Heart left ventricle (tissue), 13 donors: ENCODE data around the gene NRAP.

Experiments used
- CTCF ChIP-seq, 12 donors: fragments of 200-600 bp; sonication (generic) in 4 of 12; IDR thresholded peaks; one replicate each; pipeline versions ENCODE4 v1.5.0 to v1.8.0; 2018 to 2022; ENCODE audit warnings: antibody characterized with exemption in 12 of 12, mild to moderate bottlenecking in 5 of 12
- POLR2A ChIP-seq, 2 donors: fragments of 450-650 bp; IDR thresholded peaks; one replicate each; pipeline ENCODE4 v1.6.1; 2017; ENCODE audit warnings: antibody characterized with exemption in 2 of 2, mild to moderate bottlenecking in 2 of 2, moderate library complexity in 2 of 2
- donor health status: ischemic (EF 13 %, LVEDD 7.1; RV severe dilation, severe dysfunction).
- donor health status: DM: no; HTN: yes; CAD: no.
- donor health status: DM: no; HTN: no; CAD: no.
- donor health status: ischemic (EF 25% LVEDD 6.9; RV normal size, moderate dysfunction).
- donor health status: ischemic (EF 25% LVEDD 5.7; RV mildly dilated, moderate dysfunction).
- donor health status: ischemic (EF 35%, LVEDD 5.7; RV mildly dilated, moderate dysfunction).
- donor health status: nonischemic (EF 11% LVEDD 7.7; RV severe dilation, severe dysfunction).
- donor health status: DM: yes; HTN: yes; CAD: no.
- donor health status: PGD.
- donor health status: ischemic (EF 29% LVEDD 5.4; RV normal size, mild dysfunction).
- donor health status: nonischemic (EF 23%, LVEDD 6.1; RV moderate dilation, normal function).

DNA sequence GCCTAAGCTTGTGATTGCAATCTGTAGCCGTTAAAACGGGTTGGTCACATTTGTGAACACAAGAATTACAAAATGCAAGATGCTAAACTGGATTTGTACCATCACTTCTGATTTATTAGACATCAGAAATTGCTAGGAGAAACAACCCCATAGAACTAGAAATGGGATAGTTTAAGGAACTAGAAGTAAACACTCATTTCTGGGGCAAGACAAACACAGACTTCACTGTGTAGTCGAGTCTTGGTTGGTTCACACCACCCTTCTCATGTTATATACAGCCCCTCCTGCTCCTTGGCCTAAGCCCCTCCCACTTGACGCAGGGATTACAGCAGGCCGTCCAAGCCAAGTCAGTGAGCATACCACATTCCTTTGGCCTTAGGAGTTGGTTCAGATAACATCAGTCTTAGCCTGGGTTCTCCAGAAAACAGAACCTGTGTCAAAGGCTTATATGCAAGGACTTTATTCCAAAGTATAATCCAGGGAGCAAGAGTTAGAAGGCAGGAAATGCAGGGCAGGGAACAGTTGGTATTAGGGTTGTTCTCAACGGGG, 2.0 kb upstream of the NRAP start:
- no peak for TF ChIP-seq CTCF (IDR thresholded peaks at IDR 0.05)
- no peak for TF ChIP-seq POLR2A (IDR thresholded peaks at IDR 0.05)
